WTC11 (cell line): Measurements from ENCODE around the gene GGN. TPM values are rescaled to one million over a fixed set of nuclear protein-coding genes. Genes with fewer than 3 reads are reported as not detected.

Experiments
- ARID4B ChIP-seq: sonication (generic); formaldehyde crosslinking; IDR thresholded peaks from 2 replicates; pipeline ENCODE4 v1.8.0; 2023; ENCODE audit warnings: missing genetic modification reagents, mild to moderate bottlenecking, borderline replicate concordance
- ATF3 ChIP-seq: sonication (generic); formaldehyde crosslinking; conservative IDR thresholded peaks from 2 replicates; pipeline ENCODE4 v1.8.1; 2022; ENCODE audit warnings: mild to moderate bottlenecking, missing genetic modification reagents
- CDX4 ChIP-seq: fragments of 250-450 bp; sonication (Bioruptor Pico); IDR thresholded peaks from 2 replicates; pipeline ENCODE4 v1.9.0; 2021; ENCODE audit warnings: moderate library complexity, mild to moderate bottlenecking, inconsistent platforms, borderline replicate concordance
- CTCF ChIP-seq: fragments of 200-600 bp; IDR thresholded peaks from 2 replicates; pipeline ENCODE4 v1.8.0; 2022; ENCODE audit warnings: antibody characterized with exemption
- E2F4 ChIP-seq: sonication (generic); formaldehyde crosslinking; IDR thresholded peaks from 2 replicates; pipeline ENCODE4 v1.8.1; 2022; ENCODE audit warnings: low read depth, mild to moderate bottlenecking, moderate library complexity, missing genetic modification reagents, borderline replicate concordance
- FOXJ3 ChIP-seq: sonication (generic); formaldehyde crosslinking; IDR thresholded peaks from 2 replicates; pipeline ENCODE4 v1.9.0; 2021; ENCODE audit warnings: missing genetic modification reagents, mild to moderate bottlenecking, borderline replicate concordance
- FOXK1 ChIP-seq: sonication (generic); formaldehyde crosslinking; IDR thresholded peaks from 2 replicates; pipeline ENCODE4 v1.8.0; 2022; ENCODE audit warnings: mild to moderate bottlenecking, moderate library complexity, missing genetic modification reagents
- FOXP1 ChIP-seq: sonication (generic); formaldehyde crosslinking; IDR thresholded peaks from 2 replicates; pipeline ENCODE4 v1.8.0; 2022; ENCODE audit warnings: missing genetic modification reagents, mild to moderate bottlenecking, moderate library complexity, borderline replicate concordance
- MAX ChIP-seq: sonication (generic); formaldehyde crosslinking; IDR thresholded peaks from 2 replicates; pipeline ENCODE4 v1.8.0; 2022; ENCODE audit warnings: mild to moderate bottlenecking, missing genetic modification reagents
- NR1H2 ChIP-seq: sonication (generic); formaldehyde crosslinking; IDR thresholded peaks from 2 replicates; pipeline ENCODE4 v1.9.0; 2021; ENCODE audit warnings: mild to moderate bottlenecking, moderate library complexity, missing genetic modification reagents
- NR2C2 ChIP-seq: sonication (generic); formaldehyde crosslinking; IDR thresholded peaks from 2 replicates; pipeline ENCODE4 v1.8.0; 2022; ENCODE audit warnings: mild to moderate bottlenecking, missing genetic modification reagents
- PRDM15 ChIP-seq: sonication (generic); formaldehyde crosslinking; IDR thresholded peaks from 2 replicates; pipeline ENCODE4 v1.8.0; 2022; ENCODE audit warnings: missing genetic modification reagents
- ZNF138 ChIP-seq: sonication (generic); formaldehyde crosslinking; conservative IDR thresholded peaks from 2 replicates; pipeline ENCODE4 v1.8.1; 2022; ENCODE audit warnings: mild to moderate bottlenecking, moderate library complexity, missing genetic modification reagents
- ZNF317 ChIP-seq: sonication (generic); formaldehyde crosslinking; IDR thresholded peaks from 2 replicates; pipeline ENCODE4 v1.8.1; 2023; ENCODE audit warnings: low read depth, mild to moderate bottlenecking, moderate library complexity, missing genetic modification reagents, borderline replicate concordance
- ZNF423 ChIP-seq: fragments of 250-450 bp; sonication (Bioruptor Pico); IDR thresholded peaks from 2 replicates; pipeline ENCODE4 v2.1.2; 2022; ENCODE audit warnings: mild to moderate bottlenecking, moderate library complexity
- ZNF425 ChIP-seq: fragments of 250-450 bp; sonication (Bioruptor Pico); conservative IDR thresholded peaks from 2 replicates; pipeline ENCODE4 v1.9.0; 2021; ENCODE audit warnings: mild to moderate bottlenecking
- ZNF532 ChIP-seq: fragments of 250-450 bp; sonication (Bioruptor Pico); IDR thresholded peaks from 2 replicates; pipeline ENCODE4 v1.9.0; 2021; ENCODE audit warnings: mild to moderate bottlenecking, borderline replicate concordance
- total RNA-seq: library from RNA; stranded (reverse); gene quantifications from 3 replicates; pipeline ENCODE4 v1.2.3, GENCODE V29; 2021

GGN gene
- total RNA-seq, 1 experiment from 2014 or later: 2.4 TPM

GRCh38 chr19:38374332-38375097, 13.3 kb downstream of the GGN start, which contains the start of gene PSMD8 (continued):
- TF ChIP-seq CTCF (no peak), FOXK1 (CRISPR knock-in tag) (peak; percentile 82; the same call in 1 of the 2 replicates), MAX (CRISPR knock-in tag) (peak; percentile 77), ZNF425 (no peak), ARID4B (CRISPR knock-in tag) (peak; percentile 47), ZNF138 (CRISPR knock-in tag) (no peak), ATF3 (CRISPR knock-in tag) (no peak), ZNF317 (CRISPR knock-in tag) (peak; percentile 35; the same call in 1 of the 2 replicates), NR1H2 (CRISPR knock-in tag) (no peak), ZNF532 (CRISPR knock-in tag) (no peak), E2F4 (CRISPR knock-in tag) (no peak), NR2C2 (CRISPR knock-in tag) (no peak), FOXJ3 (CRISPR knock-in tag) (no peak), FOXP1 (CRISPR knock-in tag) (peak; percentile 94), PRDM15 (CRISPR knock-in tag) (peak; percentile 23; the same call in 1 of the 2 replicates), ZNF423 (CRISPR knock-in tag) (no peak), CDX4 (no peak)
